ENCODE data around the gene EMID1.
"Not testable (repeated sequence)": the region's sequence is repeated elsewhere in the genome, so short reads cannot be mapped to it uniquely, and the experiment has no call there.

The EMID1 gene

GRCh38 chr22:29211066-29211465 is 5.4 kb downstream of the EMID1 start:
- no peak for DNase-seq (ENCODE audit: low read depth, low spot score)

- no peak for DNase-seq (ENCODE audit: low read depth, low spot score)
Observed at GRCh38 chr22:29211466-29211865, 5.8 kb downstream of the EMID1 start.

GRCh38 chr22:29212743-29213142 is 7.0 kb downstream of the EMID1 start:
- DNase-seq (ENCODE audit: low read depth, low spot score) = no peak

- no peak for DNase-seq (ENCODE audit: low read depth, low spot score)
Observed at GRCh38 chr22:29213493-29213892, 7.8 kb downstream of the EMID1 start.

- DNase-seq (ENCODE audit: low read depth, low spot score) = no peak
Observed at GRCh38 chr22:29214232-29214631, 8.5 kb downstream of the EMID1 start.

- no peak for DNase-seq (ENCODE audit: low read depth, low spot score)
Observed at GRCh38 chr22:29215012-29215860, 9.5 kb downstream of the EMID1 start.

GRCh38 chr22:29216011-29216872 is 10.5 kb downstream of the EMID1 start:
- no peak for DNase-seq (ENCODE audit: low read depth, low spot score)

- DNase-seq (ENCODE audit: low read depth, low spot score) = no peak
Observed at GRCh38 chr22:29216873-29217666, 11.4 kb downstream of the EMID1 start.

GRCh38 chr22:29217827-29218757 is 12.4 kb downstream of the EMID1 start:
- no peak for DNase-seq (ENCODE audit: low read depth, low spot score)

- no peak for DNase-seq (ENCODE audit: low read depth, low spot score)
Observed at GRCh38 chr22:29218758-29219408, 13.2 kb downstream of the EMID1 start.

- not testable (repeated sequence) for DNase-seq (ENCODE audit: low read depth, low spot score)
Observed at GRCh38 chr22:29219409-29219782, 13.7 kb downstream of the EMID1 start.

GRCh38 chr22:29219881-29220670 is 14.4 kb downstream of the EMID1 start:
- DNase-seq (ENCODE audit: low read depth, low spot score) = no peak

GRCh38 chr22:29224121-29224858 is 18.6 kb downstream of the EMID1 start:
- DNase-seq (ENCODE audit: low read depth, low spot score) = no peak

GRCh38 chr22:29224859-29225410 is 19.2 kb downstream of the EMID1 start:
- no peak for DNase-seq (ENCODE audit: low read depth, low spot score)

- DNase-seq (ENCODE audit: low read depth, low spot score) = no peak
Observed at GRCh38 chr22:29225422-29226090, 19.9 kb downstream of the EMID1 start.

- no peak for DNase-seq (ENCODE audit: low read depth, low spot score)
Observed at GRCh38 chr22:29226351-29226981, 20.8 kb downstream of the EMID1 start.
